HG02885 (cell line): ENCODE measurements around the gene ABCD1.
"Not testable (repeated sequence)": the region's sequence is repeated elsewhere in the genome, so short reads cannot be mapped to it uniquely, and the experiment has no call there.

Experiments
- ATAC-seq: cut with Tn5 transposase; IDR thresholded peaks from one replicate; pipeline ENCODE4 v1.9.1; 2021; ENCODE audit warnings: mild to moderate bottlenecking; ENCODE audit not compliant: unreplicated experiment, poor library complexity

Gene ABCD1

GRCh38 chrX:153693216-153694086, 31.2 kb upstream of the ABCD1 start:
- ATAC-seq, result no peak

GRCh38 chrX:153694256-153694655, 30.4 kb upstream of the ABCD1 start:
- ATAC-seq, result not testable (repeated sequence)

GRCh38 chrX:153694687-153695270, 29.9 kb upstream of the ABCD1 start:
- no peak for ATAC-seq

- ATAC-seq, result no peak
Measured at GRCh38 chrX:153696100-153696499, 28.6 kb upstream of the ABCD1 start.

GRCh38 chrX:153696538-153696937, 28.1 kb upstream of the ABCD1 start:
- ATAC-seq, result not testable (repeated sequence)

- ATAC-seq, result not testable (repeated sequence)
Measured at GRCh38 chrX:153696986-153697722, 27.5 kb upstream of the ABCD1 start.

- ATAC-seq, result no peak
Measured at GRCh38 chrX:153697924-153698865, 26.5 kb upstream of the ABCD1 start.

- ATAC-seq, result not testable (repeated sequence)
Measured at GRCh38 chrX:153699210-153699783, 25.4 kb upstream of the ABCD1 start.

- not testable (repeated sequence) for ATAC-seq
Measured at GRCh38 chrX:153699784-153700371, 24.8 kb upstream of the ABCD1 start.

- no peak for ATAC-seq
Measured at GRCh38 chrX:153700376-153700945, 24.2 kb upstream of the ABCD1 start.

GRCh38 chrX:153700967-153701366, 23.7 kb upstream of the ABCD1 start:
- no peak for ATAC-seq

- ATAC-seq, result no peak
Measured at GRCh38 chrX:153701706-153702105, 22.9 kb upstream of the ABCD1 start.

GRCh38 chrX:153702336-153703035, 22.2 kb upstream of the ABCD1 start:
- no peak for ATAC-seq

GRCh38 chrX:153703036-153703370, 21.7 kb upstream of the ABCD1 start:
- no peak for ATAC-seq

GRCh38 chrX:153704021-153704526, 20.6 kb upstream of the ABCD1 start:
- no peak for ATAC-seq

GRCh38 chrX:153704631-153705402, 19.8 kb upstream of the ABCD1 start:
- ATAC-seq, result not testable (repeated sequence)

GRCh38 chrX:153705403-153706060, 19.1 kb upstream of the ABCD1 start:
- ATAC-seq, result not testable (repeated sequence)
